Nucleus accumbens (tissue), 56 donors: ENCODE results near the gene LZIC.
A peak's percentile ranks its signal among the peaks of the same experiment; 100 is the strongest.

ENCODE experiments used
- DNase-seq, 56 donors: peaks; one replicate each; lab custom pipeline; 2025; lab: John Stamatoyannopoulos, UW

The LZIC gene

DNA sequence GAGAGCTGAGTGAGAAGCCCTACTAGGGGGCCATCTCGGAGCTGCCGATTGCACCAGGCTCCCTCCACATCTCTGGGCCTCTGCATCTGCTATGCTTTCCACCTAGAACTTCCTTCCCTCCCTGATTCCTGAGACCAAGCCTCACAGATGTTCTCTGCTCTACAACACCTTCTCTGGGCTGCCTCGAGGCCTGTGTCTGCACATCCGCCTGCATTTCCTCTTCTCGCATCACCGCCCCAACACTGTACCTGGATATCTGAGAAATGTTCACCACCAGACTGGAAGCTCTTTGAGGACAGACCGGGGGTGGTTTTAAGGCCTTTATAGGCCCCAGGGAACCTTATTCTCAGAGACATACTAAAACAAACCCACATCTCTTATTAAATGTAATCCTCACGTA, 53.8 kb downstream of the LZIC start:
- no peak for DNase-seq

DNA sequence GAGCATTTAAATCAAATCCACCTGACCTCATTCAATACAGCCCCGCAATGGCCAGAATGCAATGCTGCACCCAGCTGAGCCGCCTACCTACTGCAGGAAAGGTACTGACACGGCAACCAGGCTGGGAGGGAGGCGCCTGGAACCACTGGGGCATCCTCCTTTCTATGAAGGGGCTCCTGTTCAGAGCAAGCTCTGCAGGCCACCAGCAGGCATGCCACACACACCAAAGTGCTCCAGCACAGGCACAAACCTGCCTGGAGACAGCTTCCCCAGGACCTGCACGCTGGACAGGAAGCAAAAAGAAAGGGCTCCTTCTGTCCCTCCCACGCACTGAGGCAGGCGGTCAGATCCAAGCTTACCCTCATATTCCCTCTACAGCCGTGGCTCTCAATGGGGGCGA, 54.3 kb downstream of the LZIC start:
- no peak for DNase-seq

DNA sequence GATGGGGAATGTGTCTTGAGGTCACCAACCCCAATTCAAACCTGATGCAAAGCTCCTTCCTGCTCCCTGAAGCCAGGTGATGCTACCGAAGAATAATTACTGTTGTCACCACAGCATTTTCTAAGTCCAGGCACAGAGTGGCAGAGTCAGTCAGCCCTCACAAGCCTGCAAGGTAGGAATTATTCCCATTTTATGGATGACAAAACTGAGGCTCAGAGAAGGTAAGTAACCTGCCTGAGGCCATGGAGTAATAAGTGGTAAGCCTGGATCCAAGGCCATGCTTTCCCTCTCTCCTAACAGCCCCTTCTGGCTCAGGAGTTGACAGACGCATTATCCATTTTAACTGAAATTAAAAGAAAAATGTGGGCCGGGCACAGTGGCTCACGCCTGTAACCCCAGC, 56.1 kb downstream of the LZIC start:
- DNase-seq = no peak

DNA sequence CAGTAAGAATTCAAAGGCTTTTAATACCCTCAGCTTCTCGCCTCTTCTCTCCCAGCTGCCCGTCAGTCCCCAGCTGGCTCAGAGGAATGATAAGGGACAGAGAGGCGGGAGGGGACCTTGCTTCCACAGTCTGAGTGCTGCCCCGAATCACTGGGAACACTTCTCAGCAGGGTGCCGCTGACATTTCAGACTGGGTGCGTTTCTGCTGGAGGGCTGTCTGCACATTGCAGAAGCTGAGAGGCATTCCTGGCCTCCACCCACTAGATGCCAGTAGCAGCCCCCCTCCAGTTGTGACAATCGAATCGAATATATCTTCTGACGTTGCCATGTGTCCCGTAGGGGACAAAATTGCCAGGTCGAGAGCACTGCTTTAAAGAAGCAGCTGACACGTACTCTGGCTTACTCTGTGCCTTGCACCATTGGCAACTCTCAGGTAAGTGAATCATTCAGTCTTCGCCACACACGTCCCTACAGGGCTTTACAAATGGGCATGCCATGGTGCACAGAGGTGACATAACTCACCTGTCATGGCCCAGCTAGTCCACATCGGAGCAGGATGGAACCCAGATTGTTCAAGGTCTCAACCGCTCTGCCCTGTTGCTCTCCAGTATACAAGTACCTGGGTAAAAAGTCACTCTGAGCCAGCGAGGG, 57.0 kb downstream of the LZIC start:
- DNase-seq = peak in 2 of 56 donors; percentile 15 to 22

GRCh38 chr1:9884805-9885204, 58.4 kb downstream of the LZIC start:
- DNase-seq = no peak

- DNase-seq = peak in 21 of 56 donors; percentile 15 to 63 (median 39)
Measured at GRCh38 chr1:9883585-9884449, 59.4 kb downstream of the LZIC start.

GRCh38 chr1:9882945-9883303, 60.3 kb downstream of the LZIC start:
- DNase-seq = no peak

GRCh38 chr1:9882296-9882944, 60.8 kb downstream of the LZIC start:
- no peak for DNase-seq

DNA sequence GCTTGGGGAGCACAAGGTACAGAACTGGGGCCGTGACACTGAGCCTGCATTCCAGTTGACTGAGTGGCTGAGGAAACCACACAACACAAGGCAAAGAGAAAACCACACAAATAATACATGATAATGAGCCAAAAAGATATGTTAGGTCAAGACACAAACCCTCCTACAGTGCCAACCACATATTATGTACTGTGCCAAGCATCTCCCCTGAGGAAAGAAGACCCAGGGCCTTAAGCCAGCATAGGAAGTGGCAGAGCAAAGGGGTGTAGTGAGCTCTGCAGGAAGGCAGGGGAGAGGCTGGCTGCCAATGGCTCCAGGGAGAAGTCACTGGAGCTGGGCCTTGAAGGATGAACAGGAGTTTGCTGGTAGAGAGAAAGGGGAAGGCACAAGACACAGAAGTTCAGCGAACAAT, 61.3 kb downstream of the LZIC start:
- no peak for DNase-seq
